GM12878 (cell line): ENCODE results near the gene KCNB1. TPM values are rescaled to one million over a fixed set of nuclear protein-coding genes. Genes with fewer than 3 reads are reported as not detected.

Experiments used
- ATAC-seq: fragments of 200-7000 bp; cut with Tn5 transposase; 3 replicates; pipeline ENCODE4 v1.9.1; 2020; ENCODE audit warnings: mild to moderate bottlenecking, moderate library complexity
- BruUV-seq: library from RNA; stranded (reverse); fragments of 400-500 nt; replicated peaks from 2 replicates; lab custom pipeline; 2021; lab: Mats Ljungman, UMichigan
- CTCF ChIA-PET: fragments of 300-600 bp; sonication (Branson Sonifier 250); formaldehyde crosslinking; extraction: SDS; loops from one replicate; lab custom pipeline; 2021; ENCODE audit warnings: inconsistent platforms; lab: Yijun Ruan, JAX
- POLR2A ChIA-PET: fragments of 350-600 bp; formaldehyde crosslinking; extraction: SDS; loops from one replicate; lab custom pipeline; 2021; ENCODE audit warnings: inconsistent platforms; lab: Charles Lee
- RAD21 ChIA-PET: fragments of 300-600 bp; sonication (Branson Sonifier 250); formaldehyde crosslinking; loops from one replicate; lab custom pipeline; 2023; ENCODE audit warnings: antibody characterized with exemption; ENCODE audit not compliant: unreplicated experiment; lab: Charles Lee
- SMC1A ChIA-PET: fragments of 300-600 bp; sonication (Branson Sonifier 250); formaldehyde crosslinking; loops from one replicate; lab custom pipeline; 2023; ENCODE audit not compliant: unreplicated experiment, uncharacterized antibody; lab: Charles Lee
- DNase-seq: peaks from one replicate; pipeline ENCODE4 v3.0.0-alpha.2; 2011; ENCODE audit warnings: low read depth, low spot score
- FAIRE-seq: peaks from 3 replicates; lab custom pipeline; 2011; peaks lifted over from hg19 to GRCh38; lab: Jason Lieb, UNC
- H2AFZ ChIP-seq: 2 replicates; pipeline ENCODE4 v1.6.0; 2011; ENCODE audit warnings: low read depth, low read length, control low read depth; ENCODE audit not compliant: control insufficient read depth
- H3K27ac ChIP-seq: 2 replicates; pipeline ENCODE4 v1.5.1; 2011; ENCODE audit warnings: control low read depth; ENCODE audit not compliant: control insufficient read depth, insufficient read depth
- H3K27me3 ChIP-seq, 2 experiments: replicated peaks in 1 of 2; 2 replicates each; pipeline versions ENCODE4 v1.6.0 to v1.6.1; 2011; ENCODE audit warnings: low read length in 1 of 2; ENCODE audit not compliant: control insufficient read depth in 2 of 2, insufficient read depth in 2 of 2
- H3K36me3 ChIP-seq, 2 experiments: 2 replicates each; pipeline ENCODE4 v1.5.1; 2011; ENCODE audit warnings: low read length in 1 of 2; ENCODE audit not compliant: control insufficient read depth in 2 of 2, insufficient read depth in 2 of 2
- H3K4me1 ChIP-seq: 2 replicates; pipeline ENCODE4 v1.6.1; 2011; ENCODE audit warnings: mild to moderate bottlenecking, low read length, moderate library complexity, mixed read lengths; ENCODE audit not compliant: control insufficient read depth, insufficient read depth
- H3K4me2 ChIP-seq: 2 replicates; pipeline ENCODE4 v1.6.0; 2011; ENCODE audit warnings: control low read depth; ENCODE audit not compliant: control insufficient read depth, insufficient read depth
- H3K4me3 ChIP-seq: fragments of 200-600 bp; sonication (generic); 2 replicates; pipeline ENCODE4 v1.5.1; 2016
- H3K79me2 ChIP-seq: 2 replicates; pipeline ENCODE4 v1.6.0; 2011; ENCODE audit warnings: low read length; ENCODE audit not compliant: control insufficient read depth, insufficient read depth
- H3K9ac ChIP-seq: 2 replicates; pipeline ENCODE4 v1.8.0; 2011; ENCODE audit warnings: low read length, control low read depth, mixed read lengths; ENCODE audit not compliant: control insufficient read depth, insufficient read depth
- H3K9me3 ChIP-seq: replicated peaks from 3 replicates; pipeline ENCODE4 v1.5.1; 2011; ENCODE audit warnings: mild to moderate bottlenecking, low read length; ENCODE audit not compliant: control insufficient read depth, insufficient read depth
- H4K20me1 ChIP-seq: 2 replicates; pipeline ENCODE4 v1.6.0; 2011; ENCODE audit not compliant: control insufficient read depth, insufficient read depth
- KDM1A ChIP-seq: fragments of 200-600 bp; sonication (generic); IDR thresholded peaks from 2 replicates; pipeline ENCODE4 v1.6.1; 2016; ENCODE audit warnings: borderline replicate concordance
- MYC ChIP-seq: IDR thresholded peaks from 2 replicates; pipeline ENCODE4 v1.6.1; 2011; ENCODE audit warnings: mild to moderate bottlenecking, low read length, moderate library complexity, inconsistent platforms; ENCODE audit not compliant: insufficient read depth, insufficient replicate concordance, insufficient read length, severe bottlenecking
- NFYB ChIP-seq: IDR thresholded peaks from 2 replicates; pipeline ENCODE4 v1.6.1; 2011; ENCODE audit warnings: low read depth, mild to moderate bottlenecking, low read length, improper control_type of control experiment, moderate library complexity; ENCODE audit not compliant: insufficient read depth
- POU2F2 ChIP-seq: IDR thresholded peaks from 3 replicates; pipeline ENCODE4 v1.6.1; 2011; ENCODE audit warnings: low read depth, mild to moderate bottlenecking, low read length, borderline replicate concordance
- SMARCA5 ChIP-seq: fragments of 450-650 bp; IDR thresholded peaks from 2 replicates; pipeline ENCODE4 v1.6.1; 2017; ENCODE audit warnings: mild to moderate bottlenecking
- SP1 ChIP-seq: IDR thresholded peaks from one replicate; pipeline ENCODE4 v1.6.1; 2011; ENCODE audit warnings: low read depth, low read length
- TBL1XR1 ChIP-seq: IDR thresholded peaks from 2 replicates; pipeline ENCODE4 v1.6.1; 2012; ENCODE audit warnings: low read depth, low read length, improper control_type of control experiment
- YY1 ChIP-seq: IDR thresholded peaks from 2 replicates; pipeline ENCODE4 v1.6.1; 2011; ENCODE audit warnings: low read depth, mild to moderate bottlenecking, low read length
- ZSCAN29 ChIP-seq: fragments of 450-650 bp; IDR thresholded peaks from 2 replicates; pipeline ENCODE4 v1.6.1; 2017; ENCODE audit warnings: mild to moderate bottlenecking, moderate library complexity
- WGBS: methylation state at CpG from one replicate; pipeline ENCODE4 v1.1.6; 2016; ENCODE audit warnings: low lambda C conversion rate; ENCODE audit not compliant: insufficient replicate concordance, insufficient coverage; ENCODE audit errors: missing lambda C conversion rate; 5-methylcytosine and 5-hydroxymethylcytosine counted together
- in situ Hi-C: fragments of 300-500 bp; cut with MboI; formaldehyde crosslinking; loops from 9 replicates; pipeline ENCODE4 v1.14.3; 2018; ENCODE audit warnings: mixed read lengths
- intact Hi-C: fragments of 100-400 bp; cut with micrococcal nuclease; formaldehyde crosslinking; loops from one replicate; pipeline ENCODE4 v1.14.2; 2022; ENCODE audit not compliant: unreplicated experiment
- polyA plus RNA-seq, 11 experiments: library from polyadenylated mRNA; depleted of rRNA in 4 of 11; unstranded in 6 of 11; stranded (reverse) in 5 of 11; fragments of >200 nt; fragmentation: Nextera tagmentation in 4 of 11; fragmentation: Illumina TruSeq in 1 of 11; extraction: Ambion mirVana in 4 of 11; extraction: Trizol in 1 of 11; gene quantifications; 1 replicate in 1 of 11; 2 replicates in 10 of 11; pipeline versions ENCODE4 v1.2.1 to v1.2.3, GENCODE V29; 2011 to 2016; ENCODE audit warnings: inconsistent platforms in 2 of 11, missing spikeins in 2 of 11, low read depth in 1 of 11
- total RNA-seq, 4 experiments: library from RNA; depleted of rRNA in 3 of 4; stranded (reverse); fragments of >200 nt in 3 of 4; fragmentation: Illumina TruSeq in 1 of 4; extraction: Trizol in 1 of 4; gene quantifications; 2 replicates each; pipeline versions ENCODE4 v1.2.1 to v1.2.3, GENCODE V29; 2013 to 2021

Gene KCNB1
- total and polyA plus RNA-seq, 10 of the 15 experiments (the other 5 are each of a cell fraction or from before 2014, with no cell fraction given): 0.02 to 0.08 (median 0.03) TPM; not detected in 7

GRCh38 chr20:49318091-49318429 lies 164.4 kb downstream of the KCNB1 start:
- FAIRE-seq (no peak), ATAC-seq (no peak), DNase-seq (no peak)
- no peak overlapping the region for H2AFZ ChIP-seq
- POLR2A ChIA-PET: no interaction called here
- no peak overlapping the region for H3K27ac ChIP-seq
- H3K79me2 ChIP-seq: no peaks in the 10 kb centered on the region
- WGBS: 21% methylated on average over 23 of the region's 23 CpGs
- H4K20me1 ChIP-seq: no peaks in the 10 kb centered on the region
- no peaks in the 10 kb centered on the region for H3K9me3 ChIP-seq
- in situ Hi-C loops: no loop called here
- no peaks in the 10 kb centered on the region for H3K4me1 ChIP-seq
- H3K27me3 ChIP-seq: peaks cover 11 to 21% of the 10 kb centered on the region in 2 experiments
- H3K9ac ChIP-seq: no peak overlapping the region
- SMC1A ChIA-PET: interaction anchor here (0.9 kb wide), 1 partner anchor 71 kb away, joined by 3 read pairs; no protein-coding TSS in a partner anchor
- H3K4me3 ChIP-seq: no peak overlapping the region
- RAD21 ChIA-PET: no interaction called here
- intact Hi-C loops: no loop called here
- CTCF ChIA-PET: no interaction called here
- no TSS peak for BruUV-seq
- no peaks in the 10 kb centered on the region for H3K36me3 ChIP-seq
- no peak overlapping the region for H3K4me2 ChIP-seq
- TF ChIP-seq KDM1A (no peak), MYC (no peak), SP1 (no peak)

DNA sequence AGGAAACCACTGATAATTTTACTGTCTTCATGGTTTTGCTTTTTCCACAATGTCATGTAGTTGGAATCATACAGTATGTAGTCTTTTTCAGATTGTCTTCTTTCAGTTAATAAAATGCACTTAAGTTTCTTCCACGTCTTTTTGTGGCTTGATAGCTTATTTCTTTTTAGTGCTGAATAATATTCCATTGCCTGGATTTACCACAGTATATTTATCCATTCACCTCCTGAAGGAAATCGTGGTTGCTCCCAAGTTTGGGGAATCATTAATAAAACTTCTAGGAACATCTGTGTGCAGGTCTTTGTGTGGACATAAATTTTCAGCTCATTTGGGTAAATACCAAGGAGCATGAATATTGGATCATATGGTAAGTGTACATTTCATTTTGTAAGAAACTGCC lies 165.8 kb downstream of the KCNB1 start:
- ChIA-PET SMC1A (no interaction called here), RAD21 (no interaction called here), CTCF (interaction anchor here (0.6 to 0.7 kb wide), 2 partner anchors 17 to 86 kb away, joined by 3 to 4 read pairs; no protein-coding TSS in a partner anchor), POLR2A (no interaction called here)
- DNase-seq (no peak), FAIRE-seq (no peak), ATAC-seq (no peak)
- TF ChIP-seq POU2F2: no peak
- TF ChIP-seq TBL1XR1: no peak
- no peak for TF ChIP-seq ZSCAN29
- TF ChIP-seq YY1: no peak
- TF ChIP-seq NFYB: no peak
- TF ChIP-seq SMARCA5: no peak
- Histone ChIP-seq H2AFZ (no peak overlapping the region), H3K27me3 (peaks cover 11 to 21% of the 10 kb centered on the region in 2 experiments), H3K36me3 (no peaks in the 10 kb centered on the region), H3K9ac (no peak overlapping the region), H3K9me3 (no peaks in the 10 kb centered on the region), H3K4me3 (no peak overlapping the region), H3K4me2 (no peak overlapping the region), H4K20me1 (no peaks in the 10 kb centered on the region), H3K4me1 (no peaks in the 10 kb centered on the region), H3K27ac (no peak overlapping the region), H3K79me2 (no peaks in the 10 kb centered on the region)
- no TSS peak for BruUV-seq
- intact Hi-C loops (no loop called here), in situ Hi-C loops (no loop called here)
- 6% methylated on average over 2 of the region's 2 CpGs for WGBS
